GM12873 (cell line): Measurements from ENCODE around the gene CHD2.

Source experiments
- CTCF ChIP-seq: IDR thresholded peaks from 2 replicates; pipeline ENCODE4 v1.5.1; 2012; ENCODE audit warnings: low read depth, mild to moderate bottlenecking, moderate library complexity, low read length, control low read depth; ENCODE audit not compliant: insufficient read depth; ENCODE audit errors: missing control alignments

The CHD2 gene

GRCh38 chr15:93033434-93034045 lies 133.4 kb downstream of the CHD2 start:
- no peak for TF ChIP-seq CTCF

GRCh38 chr15:93034512-93034911 lies 134.4 kb downstream of the CHD2 start:
- TF ChIP-seq CTCF: no peak

GRCh38 chr15:93035092-93035915 lies 135.2 kb downstream of the CHD2 start:
- TF ChIP-seq CTCF: no peak

GRCh38 chr15:93035953-93036810 lies 136.1 kb downstream of the CHD2 start:
- peak; percentile 84 for TF ChIP-seq CTCF

- no peak for TF ChIP-seq CTCF
Observed at GRCh38 chr15:93036951-93037819, 137.1 kb downstream of the CHD2 start.

GRCh38 chr15:93037820-93038705 lies 137.9 kb downstream of the CHD2 start:
- TF ChIP-seq CTCF: no peak
